HG03135 (cell line): ENCODE data around the gene MACROH2A2.
"Not testable (repeated sequence)": the region's sequence is repeated elsewhere in the genome, so short reads cannot be mapped to it uniquely, and the experiment has no call there.

Experiments
- ATAC-seq: cut with Tn5 transposase; IDR thresholded peaks from one replicate; pipeline ENCODE4 v1.9.1; 2021; ENCODE audit warnings: mild to moderate bottlenecking, moderate library complexity; ENCODE audit not compliant: unreplicated experiment

Gene MACROH2A2

GRCh38 chr10:70066190-70066589 is 13.5 kb downstream of the MACROH2A2 start:
- ATAC-seq, result no peak

- ATAC-seq, result no peak
Observed at GRCh38 chr10:70067586-70067985, 14.9 kb downstream of the MACROH2A2 start.

GRCh38 chr10:70068925-70069324 is 16.3 kb downstream of the MACROH2A2 start:
- no peak for ATAC-seq

GRCh38 chr10:70069346-70069745 is 16.7 kb downstream of the MACROH2A2 start:
- ATAC-seq, result no peak

- no peak for ATAC-seq
Observed at GRCh38 chr10:70070834-70071233, 18.2 kb downstream of the MACROH2A2 start.

GRCh38 chr10:70074165-70074564 is 21.5 kb downstream of the MACROH2A2 start:
- no peak for ATAC-seq

GRCh38 chr10:70074971-70075370 is 22.3 kb downstream of the MACROH2A2 start:
- no peak for ATAC-seq

- ATAC-seq, result no peak
Observed at GRCh38 chr10:70078329-70078728, 25.7 kb downstream of the MACROH2A2 start.

- no peak for ATAC-seq
Observed at GRCh38 chr10:70078937-70079336, 26.3 kb downstream of the MACROH2A2 start.

- not testable (repeated sequence) for ATAC-seq
Observed at GRCh38 chr10:70080789-70081188, 28.1 kb downstream of the MACROH2A2 start.

- no peak for ATAC-seq
Observed at GRCh38 chr10:70084189-70084588, 31.5 kb downstream of the MACROH2A2 start.

GRCh38 chr10:70085975-70086613 is 33.4 kb downstream of the MACROH2A2 start:
- no peak for ATAC-seq

- no peak for ATAC-seq
Observed at GRCh38 chr10:70087616-70088307, 35.1 kb downstream of the MACROH2A2 start.

- no peak for ATAC-seq
Observed at GRCh38 chr10:70088308-70088698, 35.7 kb downstream of the MACROH2A2 start.

GRCh38 chr10:70090013-70090412 is 37.4 kb downstream of the MACROH2A2 start:
- no peak for ATAC-seq

- ATAC-seq, result no peak
Observed at GRCh38 chr10:70090951-70091350, 38.3 kb downstream of the MACROH2A2 start.

GRCh38 chr10:70092389-70092718 is 39.7 kb downstream of the MACROH2A2 start:
- no peak for ATAC-seq

- ATAC-seq, result no peak
Observed at GRCh38 chr10:70093335-70093944, 40.8 kb downstream of the MACROH2A2 start.

- ATAC-seq, result no peak
Observed at GRCh38 chr10:70094250-70094649, 41.6 kb downstream of the MACROH2A2 start.

- no peak for ATAC-seq
Observed at GRCh38 chr10:70096016-70096704, 43.5 kb downstream of the MACROH2A2 start.

GRCh38 chr10:70096705-70097420 is 44.2 kb downstream of the MACROH2A2 start:
- no peak for ATAC-seq
